Stomach (tissue), 9 donors: ENCODE data around the gene RAB31. TPM values are rescaled to one million over a fixed set of nuclear protein-coding genes. Genes with fewer than 3 reads are reported as not detected.

Experiments used
- DNase-seq, 2 donors: peaks; one replicate each; pipeline versions ENCODE4 v3.0.0 to v3.0.0-alpha.2; 2013 to 2019
- H3K27ac ChIP-seq, 5 donors: fragments of 200-600 bp in 4 of 5; sonication (generic) in 4 of 5; one replicate each; pipeline ENCODE4 v1.5.1; 2013 to 2019; ENCODE audit warnings: mild to moderate bottlenecking in 1 of 5, moderate library complexity in 1 of 5
- H3K27me3 ChIP-seq, 3 donors: fragments of 200-600 bp; sonication (generic); one replicate each; pipeline ENCODE4 v1.5.1; 2017 to 2019; ENCODE audit warnings: mixed run types in 1 of 3
- H3K36me3 ChIP-seq, 4 donors: fragments of 200-600 bp; sonication (generic); 1 replicate in 3 of 4; 2 replicates in 1 of 4; pipeline ENCODE4 v1.5.1; 2016 to 2019
- H3K4me1 ChIP-seq, 4 donors: fragments of 200-600 bp; sonication (generic); one replicate each; pipeline ENCODE4 v1.5.1; 2016 to 2019
- H3K4me3 ChIP-seq, 4 donors: fragments of 200-600 bp; sonication (generic) in 3 of 4; one replicate each; pipeline ENCODE4 v1.5.1; 2016 to 2019; ENCODE audit warnings: mild to moderate bottlenecking in 1 of 4
- H3K9me3 ChIP-seq, 4 donors: fragments of 200-600 bp; sonication (generic); one replicate each; pipeline ENCODE4 v1.5.1; 2016 to 2019
- EP300 ChIP-seq: sonication (generic); formaldehyde crosslinking; IDR thresholded peaks from one replicate; pipeline ENCODE4 v1.6.1; 2017; ENCODE audit warnings: antibody characterized with exemption
- POLR2A ChIP-seq, 4 donors: fragments of 450-650 bp; IDR thresholded peaks; one replicate each; pipeline ENCODE4 v1.6.1; 2016; ENCODE audit warnings: antibody characterized with exemption in 4 of 4, control low read depth in 2 of 4, mild to moderate bottlenecking in 1 of 4, moderate library complexity in 1 of 4
- POLR2AphosphoS5 ChIP-seq, 3 donors: sonication (generic); formaldehyde crosslinking; IDR thresholded peaks; one replicate each; pipeline ENCODE4 v1.6.1; 2016; ENCODE audit warnings: antibody characterized with exemption in 3 of 3
- WGBS, 5 donors: extraction: QIAGEN DNeasy Blood & Tissue Kit in 3 of 5; methylation state at CpG; one replicate each; pipeline versions ENCODE4 v1.1.5 to v1.1.7; 2013 to 2018; 5-methylcytosine and 5-hydroxymethylcytosine counted together
- intact Hi-C: fragments of 100-400 bp; cut with DNase I; formaldehyde crosslinking; loops from one replicate; pipeline ENCODE4 v1.15.1; 2023; ENCODE audit warnings: low total_unique reads
- polyA plus RNA-seq, 3 donors: library from polyadenylated mRNA; stranded (reverse); fragments of 200-250 nt; gene quantifications; one replicate each; pipeline ENCODE4 v1.2.3, GENCODE V29; 2013
- total RNA-seq, 5 donors: library from RNA; depleted of rRNA; stranded (reverse); fragments of >200 nt; gene quantifications; one replicate each; pipeline versions ENCODE4 v1.1.0 to v1.2.3, GENCODE V29; 2014 to 2016
- TF ChIP-seq, protein P1 (sequence below), 7 experiments: fragments of 450-650 bp in 4 of 7; fragments of 200-600 bp in 3 of 7; sonication (generic) in 3 of 7; IDR thresholded peaks; one replicate each; pipeline ENCODE4 v1.5.1; 2016 to 2019; ENCODE audit warnings: antibody characterized with exemption in 7 of 7, control low read depth in 2 of 7, mild to moderate bottlenecking in 1 of 7
- donor health status: healthy with polysubstance abuse.
- donor health status: Bipolar disorder and iron deficiency.
- donor health status: healthy.

The RAB31 gene
- total and polyA plus RNA-seq, 8 donors, result 10.1 to 65.5 (median 36.8) TPM

DNA sequence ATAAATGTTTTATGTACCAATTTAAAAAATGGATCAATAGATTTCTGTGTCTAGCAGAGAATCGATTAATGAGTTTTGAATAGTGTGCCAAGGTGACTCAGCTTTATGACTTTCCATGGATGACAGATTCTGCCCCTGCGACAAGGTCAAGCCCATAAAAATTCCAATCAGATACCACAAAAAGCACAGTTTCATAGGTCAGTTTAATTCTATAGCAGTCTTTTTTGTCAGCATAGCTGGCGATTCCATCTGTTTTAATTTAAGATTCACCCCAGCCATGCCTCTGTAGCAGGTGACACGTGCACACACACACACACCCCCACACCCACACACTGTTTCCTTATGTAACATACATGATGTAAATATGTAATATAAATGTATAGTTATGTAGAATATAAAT lies 28.9 kb downstream of the RAB31 start:
- Histone ChIP-seq H3K27me3 (no peaks in the 10 kb centered on the region), H3K4me3 (no peak overlapping the region), H3K36me3 (peaks cover 0 to 13% (median 10%) of the 10 kb centered on the region in 4 donors), H3K4me1 (peaks cover 0 to 35% (median 9%) of the 10 kb centered on the region in 4 donors), H3K27ac (no peak overlapping the region), H3K9me3 (no peaks in the 10 kb centered on the region)
- DNase-seq, result no peak
- no peak for TF ChIP-seq POLR2AphosphoS5 (IDR thresholded peaks at IDR 0.05)
- TF ChIP-seq, protein P1, sequence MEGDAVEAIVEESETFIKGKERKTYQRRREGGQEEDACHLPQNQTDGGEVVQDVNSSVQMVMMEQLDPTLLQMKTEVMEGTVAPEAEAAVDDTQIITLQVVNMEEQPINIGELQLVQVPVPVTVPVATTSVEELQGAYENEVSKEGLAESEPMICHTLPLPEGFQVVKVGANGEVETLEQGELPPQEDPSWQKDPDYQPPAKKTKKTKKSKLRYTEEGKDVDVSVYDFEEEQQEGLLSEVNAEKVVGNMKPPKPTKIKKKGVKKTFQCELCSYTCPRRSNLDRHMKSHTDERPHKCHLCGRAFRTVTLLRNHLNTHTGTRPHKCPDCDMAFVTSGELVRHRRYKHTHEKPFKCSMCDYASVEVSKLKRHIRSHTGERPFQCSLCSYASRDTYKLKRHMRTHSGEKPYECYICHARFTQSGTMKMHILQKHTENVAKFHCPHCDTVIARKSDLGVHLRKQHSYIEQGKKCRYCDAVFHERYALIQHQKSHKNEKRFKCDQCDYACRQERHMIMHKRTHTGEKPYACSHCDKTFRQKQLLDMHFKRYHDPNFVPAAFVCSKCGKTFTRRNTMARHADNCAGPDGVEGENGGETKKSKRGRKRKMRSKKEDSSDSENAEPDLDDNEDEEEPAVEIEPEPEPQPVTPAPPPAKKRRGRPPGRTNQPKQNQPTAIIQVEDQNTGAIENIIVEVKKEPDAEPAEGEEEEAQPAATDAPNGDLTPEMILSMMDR (IDR thresholded peaks at IDR 0.05), result no peak
- no peak for TF ChIP-seq EP300
- TF ChIP-seq POLR2A (IDR thresholded peaks at IDR 0.05), result no peak
- intact Hi-C loops, result no loop called here
- WGBS, 5 donors, result 74 to 81% (median 75%) methylated on average over 4 of the region's 4 CpGs

DNA sequence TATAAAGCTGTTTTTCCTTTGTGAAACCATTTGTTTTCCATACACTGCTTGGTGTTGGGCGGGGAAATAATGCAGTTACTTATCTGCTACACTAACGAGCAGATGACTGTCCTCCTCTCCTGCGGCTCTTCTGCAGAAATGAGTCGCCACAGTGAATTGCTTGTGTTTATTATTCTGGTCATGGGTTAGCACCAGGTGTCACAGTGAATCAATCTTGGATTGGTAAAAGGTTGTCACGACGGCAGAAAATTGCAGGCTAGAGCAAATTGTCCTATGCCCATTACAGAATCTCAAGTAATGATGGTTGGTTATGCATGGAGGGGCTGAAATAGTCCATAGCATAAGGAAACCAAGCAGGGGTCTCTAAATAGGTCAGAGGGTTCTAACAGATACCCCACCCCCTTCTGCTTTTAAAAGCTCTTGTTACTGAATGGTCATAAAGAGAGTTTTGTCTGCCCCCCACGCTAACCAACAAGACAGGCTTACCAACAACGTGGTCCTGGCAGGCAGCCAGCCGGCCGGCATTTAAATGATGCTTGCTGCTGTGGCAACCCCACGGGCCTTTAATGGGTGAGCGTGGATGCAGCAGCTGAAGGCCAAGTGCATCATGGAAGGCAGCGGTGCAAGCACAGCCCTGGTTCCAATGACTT lies 29.5 kb downstream of the RAB31 start:
- DNase-seq, result peak in 1 of 2 donors; percentile 70
- intact Hi-C loops, result no loop called here
- H3K4me1 ChIP-seq, result peaks cover 4 to 41% (median 15%) of the 10 kb centered on the region in 4 donors
- H3K27ac ChIP-seq, result no peak overlapping the region
- H3K36me3 ChIP-seq, result peaks cover 0 to 7% (median 4%) of the 10 kb centered on the region in 4 donors
- no peak overlapping the region for H3K4me3 ChIP-seq
- H3K9me3 ChIP-seq, result no peaks in the 10 kb centered on the region
- WGBS, 5 donors, result 60 to 68% (median 65%) methylated on average over 13 of the region's 13 CpGs
- no peaks in the 10 kb centered on the region for H3K27me3 ChIP-seq
- TF ChIP-seq EP300 (no peak), POLR2A (IDR thresholded peaks at IDR 0.05) (no peak), POLR2AphosphoS5 (IDR thresholded peaks at IDR 0.05) (no peak)

DNA sequence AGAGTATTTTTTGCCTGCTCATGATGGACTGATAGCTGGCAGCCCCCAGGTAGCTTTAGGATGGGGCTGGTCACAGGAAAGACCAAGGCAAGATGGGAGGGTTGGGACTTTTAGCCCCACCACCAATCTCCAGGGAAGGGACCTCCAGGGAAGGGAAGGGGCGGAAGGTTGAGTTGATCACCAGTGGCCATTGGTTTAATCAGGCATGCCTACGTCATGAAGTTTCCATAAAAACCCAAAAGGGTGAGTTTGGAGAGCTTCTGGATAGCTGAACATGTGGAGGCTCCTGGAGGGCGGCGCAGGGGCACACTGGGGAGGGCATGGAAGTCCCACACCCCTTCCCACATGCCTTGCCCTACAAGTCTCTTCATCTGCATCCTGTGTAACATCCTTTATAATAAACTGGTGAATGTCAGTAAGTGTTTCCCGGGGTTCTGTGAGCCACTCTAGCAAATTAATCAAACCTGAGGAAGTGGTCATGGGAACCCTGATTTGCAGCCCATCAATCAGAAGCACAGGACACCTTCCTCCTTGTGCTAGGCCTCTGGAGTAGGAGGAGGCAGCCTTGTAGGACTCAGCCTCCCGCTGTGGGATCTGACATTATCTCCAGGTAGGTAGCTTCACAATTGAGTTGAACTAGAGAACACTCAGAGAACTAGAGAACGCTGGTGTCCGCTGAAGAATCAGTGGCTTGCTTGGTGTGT lies 30.3 kb downstream of the RAB31 start:
- Histone ChIP-seq H3K4me3 (no peak overlapping the region), H3K27me3 (no peaks in the 10 kb centered on the region), H3K27ac (no peak overlapping the region), H3K4me1 (peaks cover 6 to 50% (median 18%) of the 10 kb centered on the region in 4 donors), H3K9me3 (no peaks in the 10 kb centered on the region), H3K36me3 (peaks cover 0 to 5% (median 0%) of the 10 kb centered on the region in 4 donors)
- no peak for DNase-seq
- WGBS, 5 donors, result 74 to 87% (median 83%) methylated on average over 8 of the region's 8 CpGs
- no peak for TF ChIP-seq POLR2AphosphoS5 (IDR thresholded peaks at IDR 0.05)
- no peak for TF ChIP-seq EP300
- no peak for TF ChIP-seq POLR2A (IDR thresholded peaks at IDR 0.05)
- TF ChIP-seq, protein P1 (IDR thresholded peaks at IDR 0.05), result no peak
- intact Hi-C loops, result no loop called here

DNA sequence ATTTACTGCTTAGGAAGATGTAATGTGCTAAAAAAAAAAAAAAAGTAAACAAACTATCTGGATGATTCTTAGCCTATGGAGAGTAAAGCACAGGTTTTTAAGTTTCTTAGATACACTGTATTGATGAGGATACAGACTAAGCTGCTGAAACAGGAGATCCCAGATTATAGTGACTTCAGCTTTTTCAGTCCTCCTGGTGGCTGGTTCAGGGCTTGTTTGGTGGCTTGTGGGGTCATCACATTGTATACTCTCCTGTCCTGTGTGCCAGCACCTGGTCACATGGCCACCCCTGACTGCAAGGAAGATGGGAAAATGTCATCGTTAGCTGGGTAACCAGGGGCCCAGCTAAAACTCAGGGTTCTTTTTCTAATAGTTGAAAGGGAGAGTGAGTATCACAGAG lies 31.4 kb downstream of the RAB31 start:
- Histone ChIP-seq H3K27ac (peak overlapping the region in 1 of 5 donors; percentile 20), H3K27me3 (no peaks in the 10 kb centered on the region), H3K36me3 (peaks cover 0 to 5% (median 0%) of the 10 kb centered on the region in 4 donors), H3K4me1 (peaks cover 12 to 51% (median 21%) of the 10 kb centered on the region in 4 donors), H3K9me3 (no peaks in the 10 kb centered on the region), H3K4me3 (no peak overlapping the region)
- WGBS, 5 donors, result 62 to 100% (median 79%) methylated on average over 1 of the region's 1 CpG
- intact Hi-C loops, result no loop called here
- no peak for TF ChIP-seq POLR2A (IDR thresholded peaks at IDR 0.05)
- TF ChIP-seq, protein P1 (IDR thresholded peaks at IDR 0.05), result no peak
- DNase-seq, result no peak
